Activated T-helper 1 cell treated with anti-CD3 and anti-CD28 coated beads, Interleukin-12 subunit alpha, Interleukin-12 subunit beta, Interleukin-2, Interleukin-4 antibody, amounts not matched to agents 30 ng/mL and 10 ng/mL and 1 ng/mL, durations not matched to agents 14 hours and 24 hours and 36 hours (primary cell): Measurements from ENCODE around the gene OR2AG1. TPM values are rescaled to one million over a fixed set of nuclear protein-coding genes. Genes with fewer than 3 reads are reported as not detected.
"Not testable (repeated sequence)": the region's sequence is repeated elsewhere in the genome, so short reads cannot be mapped to it uniquely, and the experiment has no call there.

Source experiments
- DNase-seq: peaks from one replicate; pipeline ENCODE4 v3.0.0; 2021; ENCODE audit warnings: low spot score
- H3K27ac Mint-ChIP-seq: one replicate; pipeline ENCODE4 v1.8.0; 2021; ENCODE audit warnings: mild to moderate bottlenecking, mixed read lengths
- H3K27me3 Mint-ChIP-seq: one replicate; pipeline ENCODE4 v1.8.0; 2022; ENCODE audit warnings: mild to moderate bottlenecking, moderate library complexity, mixed read lengths; ENCODE audit not compliant: insufficient read depth
- H3K36me3 Mint-ChIP-seq: one replicate; pipeline ENCODE4 v1.8.0; 2021; ENCODE audit warnings: low read depth, mixed read lengths
- H3K4me1 Mint-ChIP-seq: one replicate; pipeline ENCODE4 v1.8.0; 2021; ENCODE audit warnings: low read depth, mixed read lengths
- H3K4me3 Mint-ChIP-seq: one replicate; pipeline ENCODE4 v1.8.0; 2021; ENCODE audit warnings: mild to moderate bottlenecking, moderate library complexity, mixed read lengths
- H3K9me3 Mint-ChIP-seq: one replicate; pipeline ENCODE4 v1.8.0; 2021; ENCODE audit warnings: mixed read lengths
- intact Hi-C: fragments of 100-400 bp; cut with micrococcal nuclease; formaldehyde crosslinking; loops from one replicate; pipeline ENCODE4 v1.15.1; 2024
- total RNA-seq: library from RNA; stranded (reverse); gene quantifications from 2 replicates; pipeline ENCODE4 v1.2.3, GENCODE V29; 2022

The OR2AG1 gene
- total RNA-seq, 1 donor from 2014 or later: not detected

DNA sequence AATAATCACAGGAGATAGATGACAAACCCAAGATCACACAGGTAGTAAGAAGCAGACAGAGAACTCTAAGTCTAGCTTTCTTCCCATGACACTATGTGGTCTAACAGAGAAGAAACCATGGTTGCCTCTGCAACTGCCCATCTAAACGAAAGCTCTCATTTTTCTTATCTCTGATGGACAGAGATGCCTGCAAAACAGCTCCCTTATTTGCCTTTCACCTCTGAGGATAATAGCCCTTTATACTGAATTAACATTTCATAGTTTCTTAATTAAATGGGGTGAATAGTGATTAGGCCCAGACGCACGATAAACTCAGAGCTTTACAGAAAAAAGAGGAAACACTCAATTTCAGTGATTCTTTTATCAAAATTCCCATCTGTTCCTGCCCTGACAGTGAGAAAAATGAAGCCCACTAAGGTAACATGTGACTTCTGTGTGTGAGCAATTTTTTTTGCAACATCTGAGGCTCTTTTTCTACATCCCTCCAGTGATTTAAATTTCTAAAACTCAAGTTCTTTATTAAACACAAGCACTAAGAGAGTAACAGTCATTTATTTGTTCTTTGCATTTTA is 35.6 kb upstream of the OR2AG1 start:
- Mint-ChIP-seq H3K4me3 (no peak overlapping the region), H3K9me3 (no peaks in the 10 kb centered on the region)

GRCh38 chr11:6755303-6755952 is 27.4 kb upstream of the OR2AG1 start:
- intact Hi-C loops: loop anchor here (1.0 to 5.0 kb wide), 2 partner anchors 9 to 378 kb away; no protein-coding TSS in a partner anchor
- H3K4me1 Mint-ChIP-seq: no peaks in the 10 kb centered on the region
- H3K27me3 Mint-ChIP-seq: peaks cover 9% of the 10 kb centered on the region
- no peak overlapping the region for H3K27ac Mint-ChIP-seq
- H3K4me3 Mint-ChIP-seq: no peak overlapping the region
- peak; percentile 10 for DNase-seq
- H3K9me3 Mint-ChIP-seq: no peaks in the 10 kb centered on the region
- H3K36me3 Mint-ChIP-seq: no peaks in the 10 kb centered on the region

More for the DNA sequence above, 35.6 kb upstream of the OR2AG1 start:
- Mint-ChIP-seq H3K27me3 (no peaks in the 10 kb centered on the region), H3K36me3 (peaks cover 6% of the 10 kb centered on the region), H3K27ac (no peak overlapping the region), H3K4me1 (no peaks in the 10 kb centered on the region)
- intact Hi-C loops: loop anchor here (2.0 to 5.0 kb wide), 4 partner anchors 134 to 1055 kb away; partner anchors contain the start of genes CAVIN3, PPFIBP2 and TAF10
- DNase-seq: no peak

DNA sequence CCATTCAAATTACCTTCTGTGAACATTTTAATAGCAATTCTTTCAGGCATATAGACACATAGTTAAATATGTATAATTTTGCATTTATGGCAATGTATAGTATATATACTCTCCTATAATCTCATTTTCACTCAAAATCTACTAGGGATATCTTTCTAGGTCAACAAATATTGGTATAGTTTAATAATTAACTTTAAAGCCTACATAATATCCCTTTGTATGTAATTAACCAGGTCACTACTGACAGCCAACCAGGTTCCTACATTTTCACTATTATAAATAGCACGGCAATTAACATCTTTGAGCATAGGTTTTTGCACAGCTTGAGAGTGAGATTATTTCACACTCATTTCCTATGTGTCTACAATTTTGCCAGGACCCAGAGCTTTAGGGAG is 26.9 kb upstream of the OR2AG1 start:
- DNase-seq: no peak
- no peaks in the 10 kb centered on the region for H3K9me3 Mint-ChIP-seq
- H3K27ac Mint-ChIP-seq: no peak overlapping the region
- no peaks in the 10 kb centered on the region for H3K36me3 Mint-ChIP-seq
- H3K27me3 Mint-ChIP-seq: peaks cover 9% of the 10 kb centered on the region
- no peak overlapping the region for H3K4me3 Mint-ChIP-seq
- intact Hi-C loops: loop anchor here (1.0 to 5.0 kb wide), 2 partner anchors 10 to 379 kb away; no protein-coding TSS in a partner anchor
- no peaks in the 10 kb centered on the region for H3K4me1 Mint-ChIP-seq

DNA sequence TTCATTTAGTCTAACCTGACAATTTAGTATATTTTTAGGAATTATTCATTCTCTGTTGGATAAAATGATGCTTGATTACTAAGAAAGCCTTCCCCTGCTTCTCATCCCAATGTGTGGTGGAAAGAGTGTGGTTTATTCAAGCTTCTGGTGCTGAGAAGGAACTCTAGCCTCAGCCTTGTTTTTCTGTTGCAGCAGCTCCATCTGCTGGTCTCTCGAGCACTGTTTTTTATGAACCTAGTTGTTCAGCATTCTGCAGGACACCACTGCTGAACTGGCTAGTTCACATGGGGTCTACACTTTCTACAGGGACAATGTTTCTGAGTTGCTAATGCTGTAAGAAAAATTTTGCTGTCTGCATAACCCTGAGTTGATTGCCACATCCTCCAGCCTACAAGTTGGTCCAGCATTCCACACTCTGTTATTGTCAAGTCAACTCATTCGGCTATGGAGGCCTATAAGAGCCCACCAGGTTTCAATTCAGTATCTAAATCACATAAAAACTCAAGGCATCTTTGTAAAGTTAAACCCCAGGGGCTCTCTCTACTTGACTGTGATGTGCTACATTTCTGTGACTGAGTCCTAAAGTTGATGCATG is 25.4 kb upstream of the OR2AG1 start:
- Mint-ChIP-seq H3K27me3 (peaks cover 15% of the 10 kb centered on the region), H3K4me3 (no peak overlapping the region), H3K36me3 (no peaks in the 10 kb centered on the region), H3K4me1 (no peaks in the 10 kb centered on the region), H3K9me3 (no peaks in the 10 kb centered on the region), H3K27ac (no peak overlapping the region)
- intact Hi-C loops: loop anchor here (1.0 to 5.0 kb wide), 5 partner anchors 19 to 380 kb away; no protein-coding TSS in a partner anchor
- peak; percentile 40 for DNase-seq

DNA sequence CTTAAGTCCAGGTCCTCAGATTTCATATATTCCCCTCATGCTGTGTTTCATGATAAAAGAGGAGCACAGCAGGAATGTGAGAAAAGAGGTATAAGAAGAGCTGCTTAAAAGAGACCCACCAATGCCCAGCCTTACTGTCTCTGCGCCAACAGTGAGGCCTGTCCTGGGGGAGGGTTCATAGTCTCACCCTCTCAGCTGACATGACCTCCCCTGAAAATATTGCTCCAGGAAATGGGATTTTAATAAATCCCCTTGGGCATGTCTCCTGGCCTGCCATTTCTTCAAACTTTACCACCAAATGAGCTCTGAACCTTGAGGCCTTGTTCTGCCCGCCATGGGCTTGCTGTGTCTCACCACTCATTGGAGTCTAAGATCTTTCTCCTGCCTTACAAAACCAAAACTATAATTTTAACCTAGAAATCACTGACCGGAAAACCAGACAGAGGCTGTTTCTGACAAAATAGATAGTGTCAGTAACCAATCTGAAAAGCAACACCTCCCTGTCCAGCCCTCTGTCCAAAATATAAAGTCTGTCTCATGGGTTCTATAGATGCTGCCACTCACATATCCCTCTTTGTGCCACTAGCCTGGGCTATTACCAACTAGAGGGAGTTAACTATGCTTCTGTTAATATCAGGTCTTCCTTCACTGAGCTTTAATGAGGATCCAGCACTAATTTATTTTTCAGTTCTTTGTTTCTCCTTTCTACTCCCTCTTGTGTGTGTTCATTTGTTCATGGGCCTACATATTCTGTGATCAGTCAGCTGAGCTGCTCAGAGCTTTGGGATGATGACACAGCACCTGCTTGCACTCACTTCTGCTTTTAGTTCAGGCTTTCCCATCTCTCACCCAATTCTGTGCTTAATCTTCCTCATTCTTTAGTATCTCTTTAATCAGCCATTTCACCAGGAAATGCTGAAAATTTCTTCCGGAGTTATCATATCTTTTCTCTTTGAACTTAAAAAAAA is 10.6 kb upstream of the OR2AG1 start, which contains the start of gene OR2AG2:
TSS of gene OR2AG2 (minus strand) at position 51 of the 968 bp plus-strand sequence. CDS start 3,019 bp downstream, outside the sequence.
- H3K9me3 Mint-ChIP-seq: no peaks in the 10 kb centered on the region
- H3K4me3 Mint-ChIP-seq: no peak within 1 kb of the TSS
- no peaks in the 10 kb centered on the region for H3K4me1 Mint-ChIP-seq
- no peak for DNase-seq
- no peaks in the 10 kb centered on the region for H3K36me3 Mint-ChIP-seq
- intact Hi-C loops: no loop called here
- no peak within 1 kb of the TSS for H3K27ac Mint-ChIP-seq
- H3K27me3 Mint-ChIP-seq: peaks cover 13% of the 10 kb centered on the region

- H3K4me3 Mint-ChIP-seq: no peak overlapping the region
- DNase-seq: no peak
- intact Hi-C loops: no loop called here
- H3K36me3 Mint-ChIP-seq: no peaks in the 10 kb centered on the region
- H3K27ac Mint-ChIP-seq: no peak overlapping the region
- H3K9me3 Mint-ChIP-seq: no peaks in the 10 kb centered on the region
- no peaks in the 10 kb centered on the region for H3K4me1 Mint-ChIP-seq
- H3K27me3 Mint-ChIP-seq: peaks cover 13% of the 10 kb centered on the region
Measured at GRCh38 chr11:6778518-6778917, 4.3 kb upstream of the OR2AG1 start.

- no peaks in the 10 kb centered on the region for H3K9me3 Mint-ChIP-seq
- H3K36me3 Mint-ChIP-seq: no peaks in the 10 kb centered on the region
- no peak for DNase-seq
- no peak overlapping the region for H3K27ac Mint-ChIP-seq
- H3K4me1 Mint-ChIP-seq: no peaks in the 10 kb centered on the region
- H3K4me3 Mint-ChIP-seq: no peak overlapping the region
- intact Hi-C loops: no loop called here
- H3K27me3 Mint-ChIP-seq: peaks cover 7% of the 10 kb centered on the region
Measured at GRCh38 chr11:6780829-6781228, 2.0 kb upstream of the OR2AG1 start.

DNA sequence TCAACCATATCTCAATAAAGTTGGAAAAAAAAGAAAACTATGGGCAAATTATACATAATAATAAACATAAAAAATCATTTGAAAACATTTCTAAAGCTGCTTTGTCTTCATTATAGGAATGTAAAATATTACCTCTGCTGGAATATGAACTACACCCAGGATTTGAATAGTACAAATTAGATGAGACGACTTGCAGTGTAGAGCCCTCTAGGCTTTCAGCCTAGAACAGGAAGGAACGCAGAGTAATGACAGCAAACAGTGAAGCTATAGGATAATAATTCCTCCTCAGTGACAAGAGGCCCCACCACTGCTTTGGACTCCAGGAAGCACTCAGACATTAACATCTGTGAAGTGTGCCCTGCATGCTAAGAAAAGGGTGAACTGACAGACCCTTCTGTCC is 7.7 kb downstream of the OR2AG1 start:
- no peaks in the 10 kb centered on the region for H3K36me3 Mint-ChIP-seq
- no peak overlapping the region for H3K4me3 Mint-ChIP-seq
- intact Hi-C loops: no loop called here
- H3K4me1 Mint-ChIP-seq: no peaks in the 10 kb centered on the region
- H3K9me3 Mint-ChIP-seq: no peaks in the 10 kb centered on the region
- peaks cover 2% of the 10 kb centered on the region for H3K27me3 Mint-ChIP-seq
- no peak for DNase-seq
- no peak overlapping the region for H3K27ac Mint-ChIP-seq

DNA sequence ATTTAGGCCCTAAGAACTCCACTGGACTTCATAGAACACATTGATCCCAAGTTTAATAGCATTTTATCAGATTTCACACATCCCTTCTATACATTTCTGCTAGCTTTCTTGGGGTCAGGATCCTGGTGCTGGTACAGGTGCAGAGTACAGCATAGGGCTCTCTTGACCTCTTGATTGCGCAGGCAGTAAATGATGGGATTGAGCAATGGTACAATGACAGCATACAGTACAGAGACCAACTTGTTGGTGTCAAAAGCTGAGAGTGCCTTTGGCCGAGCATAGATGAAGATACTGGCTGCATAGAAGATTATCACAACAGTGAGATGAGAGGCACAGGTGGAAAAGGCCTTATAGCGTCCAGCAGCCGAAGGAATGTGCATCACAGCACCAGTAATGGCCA is 11.8 kb downstream of the OR2AG1 start:
- H3K36me3 Mint-ChIP-seq: no peaks in the 10 kb centered on the region
- no peak overlapping the region for H3K4me3 Mint-ChIP-seq
- no peaks in the 10 kb centered on the region for H3K4me1 Mint-ChIP-seq
- no peaks in the 10 kb centered on the region for H3K9me3 Mint-ChIP-seq
- intact Hi-C loops: no loop called here
- H3K27me3 Mint-ChIP-seq: no peaks in the 10 kb centered on the region
- DNase-seq: no peak
- no peak overlapping the region for H3K27ac Mint-ChIP-seq

DNA sequence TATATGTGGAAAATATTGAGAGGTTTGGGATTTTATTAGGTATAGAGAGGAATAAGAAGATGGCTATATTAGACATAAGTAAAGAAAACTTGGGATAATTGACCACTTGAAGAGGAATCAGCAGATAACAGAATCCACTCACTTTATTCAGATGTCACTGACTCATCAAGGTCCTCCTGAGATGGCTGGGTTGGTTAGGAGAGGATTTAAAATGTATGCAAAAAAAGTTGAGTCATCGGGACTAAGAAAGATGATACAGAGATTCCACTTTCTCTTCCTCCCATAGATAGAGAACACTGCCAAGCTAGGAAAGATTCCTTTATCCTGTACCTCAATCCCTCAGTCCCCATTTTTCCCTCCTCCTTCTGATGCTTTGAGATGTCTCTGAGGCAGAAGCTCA is 16.6 kb downstream of the OR2AG1 start, which contains the start of gene OR6A2:
TSS of gene OR6A2 (minus strand) at position 288 of the 400 bp plus-strand sequence. CDS start 3,981 bp downstream, outside the sequence.
- Mint-ChIP-seq H3K27me3 (no peaks in the 10 kb centered on the region), H3K36me3 (no peaks in the 10 kb centered on the region), H3K4me1 (no peaks in the 10 kb centered on the region), H3K27ac (no peak within 1 kb of the TSS), H3K4me3 (no peak within 1 kb of the TSS), H3K9me3 (no peaks in the 10 kb centered on the region)
- intact Hi-C loops: no loop called here
- DNase-seq: no peak

DNA sequence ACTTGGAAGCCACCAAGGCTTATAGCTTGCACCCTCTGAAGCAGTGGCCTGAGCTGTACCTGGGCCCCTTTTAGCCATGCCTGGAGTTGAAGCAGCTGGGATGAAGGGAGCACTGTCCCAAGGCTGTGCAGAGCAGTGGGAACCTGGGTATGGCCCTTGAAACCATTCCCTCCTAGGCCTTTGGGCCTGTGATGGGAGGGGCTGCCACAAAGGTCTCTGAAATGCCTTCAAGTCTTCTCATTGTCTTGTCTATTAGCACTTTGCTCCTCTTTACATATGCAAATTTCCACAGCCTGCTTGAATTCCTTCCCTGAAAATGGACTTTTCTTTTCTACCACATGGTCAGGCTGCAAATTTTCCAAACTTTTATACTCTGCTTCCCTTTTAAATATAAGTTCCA is 18.3 kb downstream of the OR2AG1 start:
- intact Hi-C loops, DNase-seq, H3K4me1 Mint-ChIP-seq, H3K9me3 Mint-ChIP-seq, H3K4me3 Mint-ChIP-seq, H3K27me3 Mint-ChIP-seq, H3K27ac Mint-ChIP-seq, H3K36me3 Mint-ChIP-seq: not testable (repeated sequence)

DNA sequence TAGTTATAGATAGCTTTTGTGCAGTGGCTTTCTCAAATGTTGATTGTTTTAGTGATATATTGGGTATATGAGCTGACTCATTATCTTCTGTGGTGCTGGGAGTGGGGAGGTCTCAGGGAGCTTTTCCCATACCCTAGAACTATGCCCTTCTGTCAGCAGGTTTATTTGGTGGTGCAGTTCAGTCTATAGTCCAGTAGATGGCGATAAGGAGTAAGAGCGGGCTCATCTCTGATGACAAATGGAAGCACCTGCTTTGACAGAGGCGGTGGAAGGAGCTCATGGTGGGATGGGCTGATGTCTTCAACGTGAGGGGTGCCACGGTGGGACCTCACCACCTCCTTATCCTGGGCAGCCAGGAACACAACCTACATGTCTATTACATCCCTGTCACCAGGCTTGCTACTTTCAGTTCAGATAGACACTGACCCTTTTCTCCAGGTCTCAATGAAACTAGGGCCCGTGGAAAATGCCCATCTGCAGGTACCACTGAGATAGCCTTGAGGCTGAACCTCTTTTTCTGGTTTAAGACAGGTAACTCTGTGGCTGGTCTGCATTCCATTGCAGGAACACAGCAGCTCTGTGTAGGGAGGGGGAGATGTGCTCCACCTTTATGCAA is 29.7 kb downstream of the OR2AG1 start:
- intact Hi-C loops: loop anchor here (5.0 to 10.0 kb wide), 3 partner anchors 462 to 880 kb away; no protein-coding TSS in a partner anchor
- H3K27me3 Mint-ChIP-seq: peaks cover 19% of the 10 kb centered on the region
- H3K4me1 Mint-ChIP-seq: no peaks in the 10 kb centered on the region
- no peaks in the 10 kb centered on the region for H3K9me3 Mint-ChIP-seq
- no peaks in the 10 kb centered on the region for H3K36me3 Mint-ChIP-seq
- peak; percentile 15 for DNase-seq
- H3K27ac Mint-ChIP-seq: no peak overlapping the region
- H3K4me3 Mint-ChIP-seq: no peak overlapping the region
